ENCODE data around the gene SUCLG1. TPM values are rescaled to one million over a fixed set of nuclear protein-coding genes. Genes with fewer than 3 reads are reported as not detected.
A peak's percentile ranks its signal among the peaks of the same experiment; 100 is the strongest.

Gene SUCLG1
- 10 to 100 TPM; 62.7 to 85.8 (median 74.5) TPM for total RNA-seq

- peak; percentile 96 for ATAC-seq
- no peaks in the 10 kb centered on the region for H3K27me3 ChIP-seq
- peak within 1 kb of the TSS; percentile 84 to 87 for H3K4me3 ChIP-seq
- H3K36me3 ChIP-seq, result no peaks in the 10 kb centered on the region
- TF ChIP-seq POLR2A (IDR thresholded peaks at IDR 0.05) (peak; percentile 46 to 62), EP300 (IDR thresholded peaks at IDR 0.05) (no peak), POLR2AphosphoS5 (IDR thresholded peaks at IDR 0.05) (peak; percentile 80), CTCF (IDR thresholded peaks at IDR 0.05) (no peak)
- H3K9me3 ChIP-seq, result no peaks in the 10 kb centered on the region
- H3K27ac ChIP-seq, result peak within 1 kb of the TSS; percentile 78 to 93 (median 90)
- H3K4me1 ChIP-seq, result peaks cover 6 to 54% (median 14%) of the 10 kb centered on the region in 3 donors
- 0 to 1% methylated on average over 24 to 28 of the region's 57 CpGs for WGBS, 2 donors (ENCODE audit: low coverage in 1 of 2)
These were observed at the start of gene SUCLG1 for GRCh38 chr2:84459018-84459943. TSS of gene SUCLG1 (minus strand) at chr2:84459280. CDS start at chr2:84459269, 11 bp downstream.

GRCh38 chr2:84498150-84498799 is 39.2 kb upstream of the SUCLG1 start:
- Histone ChIP-seq H3K36me3 (no peaks in the 10 kb centered on the region), H3K27me3 (no peaks in the 10 kb centered on the region), H3K9me3 (no peaks in the 10 kb centered on the region), H3K4me1 (no peaks in the 10 kb centered on the region), H3K4me3 (no peak overlapping the region), H3K27ac (no peak overlapping the region)
- TF ChIP-seq EP300 (IDR thresholded peaks at IDR 0.05) (no peak), CTCF (IDR thresholded peaks at IDR 0.05) (no peak), POLR2AphosphoS5 (IDR thresholded peaks at IDR 0.05) (no peak), POLR2A (IDR thresholded peaks at IDR 0.05) (no peak)
- no peak for ATAC-seq

GRCh38 chr2:84497285-84497684 is 38.2 kb upstream of the SUCLG1 start:
- no peaks in the 10 kb centered on the region for H3K27me3 ChIP-seq
- WGBS, 2 donors (ENCODE audit: low coverage in 1 of 2), result 78 to 100% methylated on average over 3 of the region's 3 CpGs
- ATAC-seq, result no peak
- TF ChIP-seq EP300 (IDR thresholded peaks at IDR 0.05) (no peak), POLR2A (IDR thresholded peaks at IDR 0.05) (no peak), CTCF (IDR thresholded peaks at IDR 0.05) (no peak)
- no peaks in the 10 kb centered on the region for H3K9me3 ChIP-seq
- H3K36me3 ChIP-seq, result no peaks in the 10 kb centered on the region
- no peaks in the 10 kb centered on the region for H3K4me1 ChIP-seq
- H3K27ac ChIP-seq, result no peak overlapping the region
- H3K4me3 ChIP-seq, result no peak overlapping the region

DNA sequence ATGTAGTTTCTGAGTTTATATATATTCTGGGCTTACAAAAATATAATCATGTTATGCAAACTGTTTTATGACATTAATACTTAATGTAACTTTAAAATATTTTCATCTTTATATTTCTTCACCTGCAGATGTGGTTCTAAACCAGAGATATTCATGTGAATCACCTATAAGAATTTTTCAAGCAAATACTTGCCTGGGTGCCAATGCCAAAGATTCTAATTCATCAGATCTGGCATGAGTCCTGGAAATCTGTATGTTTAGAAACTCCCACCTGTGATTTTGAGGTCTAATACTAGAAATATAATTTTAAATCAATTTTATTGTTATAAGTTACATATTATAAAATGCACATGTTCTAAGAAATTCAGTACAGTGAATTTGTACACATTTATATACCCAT is 37.3 kb upstream of the SUCLG1 start:
- ATAC-seq, result no peak
- Histone ChIP-seq H3K27me3 (no peaks in the 10 kb centered on the region), H3K4me3 (no peak overlapping the region), H3K4me1 (no peaks in the 10 kb centered on the region), H3K27ac (no peak overlapping the region), H3K9me3 (no peaks in the 10 kb centered on the region), H3K36me3 (no peaks in the 10 kb centered on the region)
- TF ChIP-seq POLR2A (IDR thresholded peaks at IDR 0.05) (no peak), POLR2AphosphoS5 (IDR thresholded peaks at IDR 0.05) (no peak), EP300 (IDR thresholded peaks at IDR 0.05) (no peak), CTCF (IDR thresholded peaks at IDR 0.05) (no peak)

All from gastroesophageal sphincter (tissue), 4 donors.